H1 (cell line): ENCODE measurements around the gene RIMS1. TPM values are rescaled to one million over a fixed set of nuclear protein-coding genes. Genes with fewer than 3 reads are reported as not detected.

ENCODE experiments used
- CTCF ChIA-PET: fragments of 300-600 bp; sonication (Branson Sonifier 250); formaldehyde crosslinking; loops from one replicate; lab custom pipeline; 2021; ENCODE audit not compliant: partially characterized antibody; lab: Charles Lee
- POLR2A ChIA-PET: fragments of 300-600 bp; sonication (Branson Sonifier 250); formaldehyde crosslinking; loops from one replicate; lab custom pipeline; 2021; ENCODE audit warnings: inconsistent platforms; ENCODE audit not compliant: partially characterized antibody; lab: Charles Lee
- DNase-seq, 2 experiments: peaks; one replicate each; pipeline versions ENCODE4 v3.0.0 to v3.0.0-alpha.2; 2010 to 2022; ENCODE audit warnings: low spot score in 2 of 2, low read depth in 1 of 2, mixed read lengths in 1 of 2
- FAIRE-seq: peaks from 2 replicates; lab custom pipeline; 2011; peaks lifted over from hg19 to GRCh38; lab: Jason Lieb, UNC
- H2AFZ ChIP-seq: 2 replicates; pipeline ENCODE4 v1.8.1; 2012; ENCODE audit warnings: low read length, inconsistent platforms
- H2AK5ac ChIP-seq: 2 replicates; pipeline ENCODE4 v1.6.1; 2013; ENCODE audit warnings: low read depth, low read length
- H2BK120ac ChIP-seq: replicated peaks from 2 replicates; pipeline ENCODE3; 2013; ENCODE audit warnings: low read depth, low read length, inconsistent platforms
- H2BK12ac ChIP-seq: 2 replicates; pipeline ENCODE4 v1.6.1; 2013; ENCODE audit warnings: low read depth, low read length
- H2BK15ac ChIP-seq: 2 replicates; pipeline ENCODE4 v1.6.1; 2013; ENCODE audit warnings: low read length
- H2BK20ac ChIP-seq: 2 replicates; pipeline ENCODE4 v1.6.1; 2013; ENCODE audit warnings: low read length
- H2BK5ac ChIP-seq: 2 replicates; pipeline ENCODE4 v1.6.1; 2013; ENCODE audit warnings: low read depth, low read length
- H3K14ac ChIP-seq: 2 replicates; pipeline ENCODE4 v1.6.1; 2013; ENCODE audit warnings: inconsistent platforms; ENCODE audit not compliant: insufficient read length
- H3K18ac ChIP-seq: 2 replicates; pipeline ENCODE4 v1.6.1; 2013; ENCODE audit warnings: low read length; ENCODE audit errors: extremely low read depth
- H3K23ac ChIP-seq: 2 replicates; pipeline ENCODE4 v1.6.1; 2013; ENCODE audit warnings: inconsistent platforms; ENCODE audit not compliant: insufficient read length
- H3K23me2 ChIP-seq: 2 replicates; pipeline ENCODE4 v1.6.1; 2013; ENCODE audit warnings: low read depth, low read length
- H3K27ac ChIP-seq: 2 replicates; pipeline ENCODE4 v1.6.1; 2011; ENCODE audit warnings: low read depth, low read length, inconsistent platforms
- H3K27me3 ChIP-seq, 4 experiments: replicated peaks in 1 of 4; 1 replicate in 1 of 4; 2 replicates in 3 of 4; pipeline versions ENCODE4 v1.6.1 to v1.8.1; 2011 to 2013; ENCODE audit warnings: low read length in 3 of 4, mild to moderate bottlenecking in 3 of 4, inconsistent platforms in 2 of 4, mixed read lengths in 2 of 4, moderate library complexity in 1 of 4; ENCODE audit not compliant: control insufficient read depth in 3 of 4, insufficient read depth in 3 of 4; ENCODE audit errors: extremely low read depth in 1 of 4
- H3K36me3 ChIP-seq, 4 experiments: 2 replicates each; pipeline versions ENCODE4 v1.6.1 to v1.8.1; 2011 to 2013; ENCODE audit warnings: mild to moderate bottlenecking in 4 of 4, low read length in 3 of 4, moderate library complexity in 2 of 4, control low read depth in 1 of 4, inconsistent platforms in 1 of 4; ENCODE audit not compliant: insufficient read depth in 4 of 4, control insufficient read depth in 2 of 4
- H3K4ac ChIP-seq: replicated peaks from 2 replicates; pipeline ENCODE3; 2013; ENCODE audit warnings: low read length, low read depth, mixed read lengths, inconsistent platforms; ENCODE audit not compliant: insufficient read length
- H3K4me1 ChIP-seq, 4 experiments: replicated peaks in 1 of 4; 1 replicate in 1 of 4; 2 replicates in 3 of 4; pipeline versions ENCODE4 v1.6.1 to v1.8.1; 2011 to 2013; ENCODE audit warnings: low read length in 3 of 4, inconsistent platforms in 2 of 4, mixed read lengths in 1 of 4; ENCODE audit not compliant: insufficient read depth in 4 of 4, control insufficient read depth in 3 of 4
- H3K4me2 ChIP-seq, 2 experiments: 2 replicates each; pipeline versions ENCODE4 v1.6.1 to v1.8.1; 2011 to 2013; ENCODE audit warnings: low read depth in 2 of 2, low read length in 2 of 2, control low read depth in 1 of 2, inconsistent platforms in 1 of 2, mild to moderate bottlenecking in 1 of 2; ENCODE audit not compliant: insufficient read depth in 1 of 2
- H3K4me3 ChIP-seq, 4 experiments: fragments of 200-600, 300-600 bp in 1 of 4; sonication (generic), shearing (Covaris generic), sonication (Bioruptor Twin) in 1 of 4; 2 replicates each; pipeline versions ENCODE4 v1.5.1 to v1.8.1; 2011 to 2016; ENCODE audit warnings: low read length in 4 of 4, low read depth in 3 of 4, control low read depth in 2 of 4, inconsistent platforms in 2 of 4, mild to moderate bottlenecking in 2 of 4, mixed read lengths in 1 of 4, moderate library complexity in 1 of 4; ENCODE audit not compliant: insufficient read depth in 2 of 4; ENCODE audit errors: extremely low read depth in 1 of 4
- H3K56ac ChIP-seq: replicated peaks from 2 replicates; pipeline ENCODE3; 2013; ENCODE audit warnings: low read depth, mild to moderate bottlenecking, mixed read lengths, low read length, inconsistent platforms; ENCODE audit not compliant: insufficient read length
- H3K79me1 ChIP-seq: 2 replicates; pipeline ENCODE4 v1.6.1; 2013; ENCODE audit warnings: low read depth, low read length, control low read depth
- H3K79me2 ChIP-seq, 2 experiments: 2 replicates each; pipeline versions ENCODE4 v1.6.1 to v1.8.1; 2012 to 2013; ENCODE audit warnings: low read length in 2 of 2, mild to moderate bottlenecking in 2 of 2, inconsistent platforms in 1 of 2; ENCODE audit not compliant: insufficient read depth in 2 of 2, control insufficient read depth in 1 of 2
- H3K9ac ChIP-seq, 4 experiments: replicated peaks in 1 of 4; 1 replicate in 1 of 4; 2 replicates in 3 of 4; pipeline versions ENCODE4 v1.6.1 to v1.8.1; 2011 to 2013; ENCODE audit warnings: low read depth in 3 of 4, low read length in 3 of 4, control low read depth in 2 of 4, mild to moderate bottlenecking in 2 of 4, moderate library complexity in 2 of 4, inconsistent platforms in 1 of 4; ENCODE audit errors: extremely low read depth in 1 of 4
- H3K9me3 ChIP-seq, 2 experiments: 2 replicates each; pipeline versions ENCODE4 v1.6.1 to v1.8.1; 2012 to 2013; ENCODE audit warnings: mild to moderate bottlenecking in 2 of 2, moderate library complexity in 2 of 2, control low read depth in 1 of 2, inconsistent platforms in 1 of 2, low read depth in 1 of 2, low read length in 1 of 2, mixed read lengths in 1 of 2; ENCODE audit not compliant: insufficient read depth in 2 of 2
- H4K20me1 ChIP-seq, 2 experiments: replicated peaks in 1 of 2; 2 replicates each; pipeline versions ENCODE3 to v1.8.1; 2011 to 2013; ENCODE audit warnings: inconsistent platforms in 2 of 2, low read length in 2 of 2, mild to moderate bottlenecking in 1 of 2; ENCODE audit not compliant: insufficient read depth in 2 of 2, control insufficient read depth in 1 of 2
- H4K5ac ChIP-seq: 2 replicates; pipeline ENCODE4 v1.6.1; 2013; ENCODE audit warnings: low read length, low read depth, mixed read lengths, inconsistent platforms; ENCODE audit not compliant: insufficient read length
- H4K8ac ChIP-seq: 2 replicates; pipeline ENCODE4 v1.8.0; 2013; ENCODE audit warnings: mild to moderate bottlenecking, moderate library complexity, low read length, inconsistent platforms; ENCODE audit not compliant: insufficient read depth; ENCODE audit errors: extremely low read depth
- H4K91ac ChIP-seq: replicated peaks from 2 replicates; pipeline ENCODE3; 2013; ENCODE audit warnings: low read length, mixed read lengths, inconsistent platforms; ENCODE audit not compliant: insufficient read length
- POU5F1 ChIP-seq: IDR thresholded peaks from 2 replicates; pipeline ENCODE4 v1.6.1; 2011; ENCODE audit warnings: low read depth, mild to moderate bottlenecking, low read length, moderate library complexity
- RFX5 ChIP-seq: IDR thresholded peaks from 2 replicates; pipeline ENCODE4 v1.6.1; 2011; ENCODE audit warnings: low read depth, low read length, improper control_type of control experiment, borderline replicate concordance
- WGBS, 2 experiments: shearing (Covaris generic) in 1 of 2; methylation state at CpG; one replicate each; pipeline versions ENCODE4 v1.1.6 to v1.1.7; 2013 to 2015; ENCODE audit warnings: low lambda C conversion rate in 2 of 2, mixed read lengths in 2 of 2, inconsistent platforms in 1 of 2, low coverage in 1 of 2, missing lambda C conversion rate in 1 of 2; ENCODE audit not compliant: insufficient replicate concordance in 2 of 2, insufficient coverage in 1 of 2, insufficient read length in 1 of 2; ENCODE audit errors: extremely low coverage in 1 of 2, missing lambda C conversion rate in 1 of 2; 5-methylcytosine and 5-hydroxymethylcytosine counted together
- polyA plus RNA-seq, 7 experiments: library from polyadenylated mRNA; depleted of rRNA in 3 of 7; stranded (reverse) in 5 of 7; unstranded in 2 of 7; fragments of >200 nt in 5 of 7; fragments of 200-250 nt in 2 of 7; gene quantifications; 1 replicate in 5 of 7; 2 replicates in 1 of 7; 4 replicates in 1 of 7; pipeline versions ENCODE4 v1.2.1 to v1.2.3, GENCODE V29; 2011 to 2013; ENCODE audit warnings: missing spikeins in 2 of 7, mixed read lengths in 2 of 7
- total RNA-seq: library from RNA; stranded (reverse); fragmentation: NEBNext Ultra II Directional; extraction: Animal tissue kit (Norgen Biotek cat#: 25700); gene quantifications from 2 replicates; pipeline ENCODE4 v1.2.1, GENCODE V29; 2021

RIMS1 gene
- total and polyA plus RNA-seq, 2 of the 8 experiments (the other 6 are each of a cell fraction or from before 2014, with no cell fraction given): 0.63 to 2.3 TPM

DNA sequence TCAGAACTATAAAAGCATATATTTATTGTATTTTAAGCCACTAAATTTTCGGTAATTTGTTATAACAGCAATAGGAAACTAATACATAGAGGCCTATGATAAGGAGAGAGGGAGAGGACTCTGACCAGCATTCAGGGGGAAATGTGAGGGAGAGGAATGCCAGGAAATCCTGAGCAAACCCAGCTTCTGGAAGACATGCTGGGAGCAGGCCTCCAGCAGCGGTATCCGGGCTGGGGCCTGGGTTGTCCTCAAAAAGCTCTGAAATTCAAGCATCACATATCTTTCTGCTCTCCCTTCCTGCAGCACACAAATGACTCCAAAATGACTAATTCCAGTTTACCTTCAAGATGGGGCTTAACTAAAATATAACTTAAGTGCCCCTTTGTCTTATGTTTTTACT lies 33.4 kb upstream of the RIMS1 start:
- no peaks in the 10 kb centered on the region for H3K36me3 ChIP-seq
- H2BK120ac ChIP-seq: no peak overlapping the region
- no peaks in the 10 kb centered on the region for H3K9me3 ChIP-seq
- no peak overlapping the region for H3K4ac ChIP-seq
- H4K5ac ChIP-seq: no peak overlapping the region
- no peak overlapping the region for H3K14ac ChIP-seq
- H2BK20ac ChIP-seq: no peak overlapping the region
- POLR2A ChIA-PET: no interaction called here
- FAIRE-seq (no peak), DNase-seq (no peak)
- no peak overlapping the region for H3K56ac ChIP-seq
- no peak overlapping the region for H2AK5ac ChIP-seq
- no peak overlapping the region for H3K9ac ChIP-seq
- H2BK12ac ChIP-seq: no peak overlapping the region
- H3K27ac ChIP-seq: no peak overlapping the region
- H3K79me2 ChIP-seq: no peaks in the 10 kb centered on the region
- H3K4me1 ChIP-seq: no peaks in the 10 kb centered on the region
- no peak overlapping the region for H2BK15ac ChIP-seq
- H4K20me1 ChIP-seq: no peaks in the 10 kb centered on the region
- no peak overlapping the region for H2AFZ ChIP-seq
- no peak for TF ChIP-seq RFX5
- no peak for TF ChIP-seq POU5F1
- no peak overlapping the region for H3K4me2 ChIP-seq
- H3K4me3 ChIP-seq: no peak overlapping the region
- WGBS, 2 experiments: 89% methylated on average over 3 of the region's 3 CpGs; no CpG with 5 or more reads in 1 of the 2 experiments
- no peak overlapping the region for H4K91ac ChIP-seq
- H3K27me3 ChIP-seq: no peaks in the 10 kb centered on the region
- no peaks in the 10 kb centered on the region for H3K79me1 ChIP-seq
- no peak overlapping the region for H2BK5ac ChIP-seq
- no peak overlapping the region for H4K8ac ChIP-seq
- H3K23me2 ChIP-seq: no peaks in the 10 kb centered on the region
- H3K18ac ChIP-seq: no peak overlapping the region
- CTCF ChIA-PET: no interaction called here
- no peak overlapping the region for H3K23ac ChIP-seq
